GM12878 (cell line): ENCODE data around the gene CHTOP. TPM values are rescaled to one million over a fixed set of nuclear protein-coding genes. Genes with fewer than 3 reads are reported as not detected.

Experiments used
- ATAC-seq: fragments of 200-7000 bp; cut with Tn5 transposase; 3 replicates; pipeline ENCODE4 v1.9.1; 2020; ENCODE audit warnings: mild to moderate bottlenecking, moderate library complexity
- BruUV-seq: library from RNA; stranded (reverse); fragments of 400-500 nt; replicated peaks from 2 replicates; lab custom pipeline; 2021; lab: Mats Ljungman, UMichigan
- CTCF ChIA-PET: fragments of 300-600 bp; sonication (Branson Sonifier 250); formaldehyde crosslinking; extraction: SDS; loops from one replicate; lab custom pipeline; 2021; ENCODE audit warnings: inconsistent platforms; lab: Yijun Ruan, JAX
- POLR2A ChIA-PET: fragments of 350-600 bp; formaldehyde crosslinking; extraction: SDS; loops from one replicate; lab custom pipeline; 2021; ENCODE audit warnings: inconsistent platforms; lab: Charles Lee
- RAD21 ChIA-PET: fragments of 300-600 bp; sonication (Branson Sonifier 250); formaldehyde crosslinking; loops from one replicate; lab custom pipeline; 2023; ENCODE audit warnings: antibody characterized with exemption; ENCODE audit not compliant: unreplicated experiment; lab: Charles Lee
- SMC1A ChIA-PET: fragments of 300-600 bp; sonication (Branson Sonifier 250); formaldehyde crosslinking; loops from one replicate; lab custom pipeline; 2023; ENCODE audit not compliant: unreplicated experiment, uncharacterized antibody; lab: Charles Lee
- DNase-seq: peaks from one replicate; pipeline ENCODE4 v3.0.0-alpha.2; 2011; ENCODE audit warnings: low read depth, low spot score
- FAIRE-seq: peaks from 3 replicates; lab custom pipeline; 2011; peaks lifted over from hg19 to GRCh38; lab: Jason Lieb, UNC
- H2AFZ ChIP-seq: 2 replicates; pipeline ENCODE4 v1.6.0; 2011; ENCODE audit warnings: low read depth, low read length, control low read depth; ENCODE audit not compliant: control insufficient read depth
- H3K27ac ChIP-seq: 2 replicates; pipeline ENCODE4 v1.5.1; 2011; ENCODE audit warnings: control low read depth; ENCODE audit not compliant: control insufficient read depth, insufficient read depth
- H3K27me3 ChIP-seq, 2 experiments: replicated peaks in 1 of 2; 2 replicates each; pipeline versions ENCODE4 v1.6.0 to v1.6.1; 2011; ENCODE audit warnings: low read length in 1 of 2; ENCODE audit not compliant: control insufficient read depth in 2 of 2, insufficient read depth in 2 of 2
- H3K36me3 ChIP-seq, 2 experiments: 2 replicates each; pipeline ENCODE4 v1.5.1; 2011; ENCODE audit warnings: low read length in 1 of 2; ENCODE audit not compliant: control insufficient read depth in 2 of 2, insufficient read depth in 2 of 2
- H3K4me1 ChIP-seq: 2 replicates; pipeline ENCODE4 v1.6.1; 2011; ENCODE audit warnings: mild to moderate bottlenecking, low read length, moderate library complexity, mixed read lengths; ENCODE audit not compliant: control insufficient read depth, insufficient read depth
- H3K4me2 ChIP-seq: 2 replicates; pipeline ENCODE4 v1.6.0; 2011; ENCODE audit warnings: control low read depth; ENCODE audit not compliant: control insufficient read depth, insufficient read depth
- H3K4me3 ChIP-seq: fragments of 200-600 bp; sonication (generic); 2 replicates; pipeline ENCODE4 v1.5.1; 2016
- H3K79me2 ChIP-seq: 2 replicates; pipeline ENCODE4 v1.6.0; 2011; ENCODE audit warnings: low read length; ENCODE audit not compliant: control insufficient read depth, insufficient read depth
- H3K9ac ChIP-seq: 2 replicates; pipeline ENCODE4 v1.8.0; 2011; ENCODE audit warnings: low read length, control low read depth, mixed read lengths; ENCODE audit not compliant: control insufficient read depth, insufficient read depth
- H3K9me3 ChIP-seq: replicated peaks from 3 replicates; pipeline ENCODE4 v1.5.1; 2011; ENCODE audit warnings: mild to moderate bottlenecking, low read length; ENCODE audit not compliant: control insufficient read depth, insufficient read depth
- H4K20me1 ChIP-seq: 2 replicates; pipeline ENCODE4 v1.6.0; 2011; ENCODE audit not compliant: control insufficient read depth, insufficient read depth
- BHLHE40 ChIP-seq, 2 experiments: fragments of 450-650 bp in 1 of 2; IDR thresholded peaks; 2 replicates each; pipeline ENCODE4 v1.6.1; 2011 to 2017; ENCODE audit warnings: low read depth in 2 of 2, borderline replicate concordance in 1 of 2, improper control_type of control experiment in 1 of 2, low read length in 1 of 2, mild to moderate bottlenecking in 1 of 2
- BMI1 ChIP-seq: fragments of 450-650 bp; IDR thresholded peaks from 2 replicates; pipeline ENCODE4 v1.6.1; 2016; ENCODE audit warnings: mild to moderate bottlenecking, moderate library complexity, borderline replicate concordance
- BRCA1 ChIP-seq: IDR thresholded peaks from 2 replicates; pipeline ENCODE4 v1.6.1; 2011; ENCODE audit warnings: low read depth, low read length, improper control_type of control experiment
- CTCF ChIP-seq, 3 experiments: IDR thresholded peaks in 2 of 3; conservative IDR thresholded peaks in 1 of 3; 2 replicates each; pipeline ENCODE4 v1.5.1; 2011; ENCODE audit warnings: low read depth in 3 of 3, low read length in 3 of 3, mild to moderate bottlenecking in 3 of 3, control low read depth in 2 of 3, moderate library complexity in 2 of 3, inconsistent platforms in 1 of 3, mixed read lengths in 1 of 3; ENCODE audit not compliant: control insufficient read depth in 2 of 3, insufficient read depth in 1 of 3; ENCODE audit errors: extremely low read depth in 1 of 3
- ESRRA ChIP-seq: IDR thresholded peaks from 2 replicates; pipeline ENCODE4 v1.6.1; 2012; ENCODE audit warnings: mild to moderate bottlenecking, low read length, improper control_type of control experiment
- FOS ChIP-seq: IDR thresholded peaks from 3 replicates; pipeline ENCODE4 v1.6.1; 2011; ENCODE audit warnings: borderline replicate concordance; ENCODE audit not compliant: insufficient read length; ENCODE audit errors: extremely low read depth
- FOXK2 ChIP-seq: fragments of 450-650 bp; IDR thresholded peaks from 2 replicates; pipeline ENCODE4 v1.6.1; 2017; ENCODE audit warnings: mild to moderate bottlenecking, moderate library complexity
- HDGF ChIP-seq: fragments of 450-650 bp; IDR thresholded peaks from 2 replicates; pipeline ENCODE4 v1.6.1; 2016; ENCODE audit warnings: antibody characterized with exemption
- IKZF1 ChIP-seq: fragments of 450-650 bp; conservative IDR thresholded peaks from 2 replicates; pipeline ENCODE4 v1.6.1; 2017; ENCODE audit warnings: antibody characterized with exemption, mild to moderate bottlenecking
- IRF4 ChIP-seq: IDR thresholded peaks from 2 replicates; pipeline ENCODE4 v1.6.1; 2011; ENCODE audit warnings: low read depth, low read length
- IRF5 ChIP-seq: fragments of 450-650 bp; IDR thresholded peaks from 2 replicates; pipeline ENCODE4 v1.6.1; 2017; ENCODE audit warnings: borderline replicate concordance
- PBX3 ChIP-seq: IDR thresholded peaks from 2 replicates; pipeline ENCODE4 v1.6.1; 2011; ENCODE audit warnings: mild to moderate bottlenecking, low read depth, low read length, moderate library complexity; ENCODE audit not compliant: insufficient replicate concordance
- PML ChIP-seq: IDR thresholded peaks from 2 replicates; pipeline ENCODE4 v1.6.1; 2012; ENCODE audit warnings: low read length, inconsistent platforms
- POLR2AphosphoS2 ChIP-seq: IDR thresholded peaks from 2 replicates; pipeline ENCODE4 v1.6.1; 2011; ENCODE audit warnings: low read depth, mild to moderate bottlenecking, low read length, improper control_type of control experiment, moderate library complexity
- POLR2AphosphoS5 ChIP-seq: IDR thresholded peaks from 2 replicates; pipeline ENCODE4 v1.6.1; 2011; ENCODE audit warnings: mild to moderate bottlenecking, low read length, inconsistent platforms
- RFX5 ChIP-seq: IDR thresholded peaks from 2 replicates; pipeline ENCODE4 v1.6.1; 2011; ENCODE audit warnings: low read depth, low read length, improper control_type of control experiment
- SREBF1 ChIP-seq: IDR thresholded peaks from 2 replicates; pipeline ENCODE4 v1.6.1; 2012; ENCODE audit warnings: mild to moderate bottlenecking, low read length
- TAF1 ChIP-seq: IDR thresholded peaks from 2 replicates; pipeline ENCODE4 v1.6.1; 2011; ENCODE audit warnings: mild to moderate bottlenecking, low read depth, low read length, borderline replicate concordance
- ZNF207 ChIP-seq: fragments of 450-650 bp; IDR thresholded peaks from 2 replicates; pipeline ENCODE4 v1.6.1; 2014; ENCODE audit warnings: antibody characterized with exemption, mild to moderate bottlenecking, borderline replicate concordance
- WGBS: methylation state at CpG from one replicate; pipeline ENCODE4 v1.1.6; 2016; ENCODE audit warnings: low lambda C conversion rate; ENCODE audit not compliant: insufficient replicate concordance, insufficient coverage; ENCODE audit errors: missing lambda C conversion rate; 5-methylcytosine and 5-hydroxymethylcytosine counted together
- in situ Hi-C: fragments of 300-500 bp; cut with MboI; formaldehyde crosslinking; loops from 9 replicates; pipeline ENCODE4 v1.14.3; 2018; ENCODE audit warnings: mixed read lengths
- intact Hi-C: fragments of 100-400 bp; cut with micrococcal nuclease; formaldehyde crosslinking; loops from one replicate; pipeline ENCODE4 v1.14.2; 2022; ENCODE audit not compliant: unreplicated experiment
- polyA plus RNA-seq, 11 experiments: library from polyadenylated mRNA; depleted of rRNA in 4 of 11; unstranded in 6 of 11; stranded (reverse) in 5 of 11; fragments of >200 nt; fragmentation: Nextera tagmentation in 4 of 11; fragmentation: Illumina TruSeq in 1 of 11; extraction: Ambion mirVana in 4 of 11; extraction: Trizol in 1 of 11; gene quantifications; 1 replicate in 1 of 11; 2 replicates in 10 of 11; pipeline versions ENCODE4 v1.2.1 to v1.2.3, GENCODE V29; 2011 to 2016; ENCODE audit warnings: inconsistent platforms in 2 of 11, missing spikeins in 2 of 11, low read depth in 1 of 11
- total RNA-seq, 4 experiments: library from RNA; depleted of rRNA in 3 of 4; stranded (reverse); fragments of >200 nt in 3 of 4; fragmentation: Illumina TruSeq in 1 of 4; extraction: Trizol in 1 of 4; gene quantifications; 2 replicates each; pipeline versions ENCODE4 v1.2.1 to v1.2.3, GENCODE V29; 2013 to 2021

The CHTOP gene
- total and polyA plus RNA-seq, 10 of the 15 experiments (the other 5 are each of a cell fraction or from before 2014, with no cell fraction given): 8.4 to 93.8 (median 52.3) TPM

GRCh38 chr1:153592748-153593147, 41.1 kb upstream of the CHTOP start:
- Histone ChIP-seq H3K27me3 (no peaks in the 10 kb centered on the region), H3K36me3 (no peaks in the 10 kb centered on the region), H3K79me2 (no peaks in the 10 kb centered on the region), H2AFZ (no peak overlapping the region)
- 54% methylated on average over 4 of the region's 4 CpGs for WGBS
- no peak for TF ChIP-seq SREBF1
- no peak for TF ChIP-seq CTCF (IDR thresholded peaks at IDR 0.05 in 2 of 3, conservative IDR thresholded peaks at IDR 0.05 in 1 of 3; ENCODE audit: control insufficient read depth in 2 of 3, extremely low read depth in 1 of 3, insufficient read depth in 1 of 3, low read depth in 3 of 3, low read length in 3 of 3)
- no peak for TF ChIP-seq BRCA1
- TF ChIP-seq BMI1: no peak
- TF ChIP-seq FOS: no peak
- TF ChIP-seq IKZF1: no peak
- TF ChIP-seq IRF4: no peak
- no peak for TF ChIP-seq BHLHE40 (IDR thresholded peaks at IDR 0.05; ENCODE audit: borderline replicate concordance in 1 of 2, low read depth in 2 of 2, low read length in 1 of 2)
- no peak for TF ChIP-seq PBX3
- no peak for TF ChIP-seq FOXK2
- TF ChIP-seq HDGF: no peak
- no peak for TF ChIP-seq ZNF207
- TF ChIP-seq RFX5: no peak
- no peak for TF ChIP-seq POLR2AphosphoS2
- TF ChIP-seq POLR2AphosphoS5: no peak
- TF ChIP-seq IRF5: no peak
- TF ChIP-seq ESRRA: no peak
- TF ChIP-seq TAF1: no peak
- TF ChIP-seq PML: no peak
- TF ChIP-seq, all 136 proteins: peak for 0
- no peak overlapping the region for H3K9ac ChIP-seq
- no peaks in the 10 kb centered on the region for H3K9me3 ChIP-seq
- no peak for ATAC-seq
- ChIA-PET SMC1A (interaction anchor here (1.3 to 2.3 kb wide), 5 partner anchors 15 to 247 kb away, joined by 3 to 8 read pairs (median 3); partner anchors contain the start of genes CHTOP and S100A14), RAD21 (no interaction called here), CTCF (interaction anchor here (0.7 to 2.1 kb wide), 7 partner anchors 15 to 98 kb away, joined by 3 to 6 read pairs (median 3); partner anchors contain the start of genes S100A13 and S100A14), POLR2A (no interaction called here)
- no peak overlapping the region for H3K4me2 ChIP-seq
- DNase-seq: no peak
- H3K4me1 ChIP-seq: peaks cover 7% of the 10 kb centered on the region
- intact Hi-C loops (no loop called here), in situ Hi-C loops (no loop called here)
- no peaks in the 10 kb centered on the region for H4K20me1 ChIP-seq
- no TSS peak for BruUV-seq
- H3K27ac ChIP-seq: no peak overlapping the region
- no peak for FAIRE-seq
- no peak overlapping the region for H3K4me3 ChIP-seq
